HG02973 (cell line): ENCODE results near the gene PRR9.
A peak's percentile ranks its signal among the peaks of the same experiment; 100 is the strongest.
"Not testable (repeated sequence)": the region's sequence is repeated elsewhere in the genome, so short reads cannot be mapped to it uniquely, and the experiment has no call there.

Experiments
- ATAC-seq: cut with Tn5 transposase; IDR thresholded peaks from one replicate; pipeline ENCODE4 v1.9.1; 2021; ENCODE audit warnings: moderate library complexity; ENCODE audit not compliant: unreplicated experiment

Gene PRR9, protein sequence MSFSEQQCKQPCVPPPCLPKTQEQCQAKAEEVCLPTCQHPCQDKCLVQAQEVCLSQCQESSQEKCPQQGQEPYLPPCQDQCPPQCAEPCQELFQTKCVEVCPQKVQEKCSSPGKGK

GRCh38 chr1:153217212-153217611 lies at the start of gene PRR9:
Gene PRR9, plus strand, starts transcription at chr1:153217584. Its CDS starts 561 bp downstream, at chr1:153218145.
- no peak for ATAC-seq

DNA sequence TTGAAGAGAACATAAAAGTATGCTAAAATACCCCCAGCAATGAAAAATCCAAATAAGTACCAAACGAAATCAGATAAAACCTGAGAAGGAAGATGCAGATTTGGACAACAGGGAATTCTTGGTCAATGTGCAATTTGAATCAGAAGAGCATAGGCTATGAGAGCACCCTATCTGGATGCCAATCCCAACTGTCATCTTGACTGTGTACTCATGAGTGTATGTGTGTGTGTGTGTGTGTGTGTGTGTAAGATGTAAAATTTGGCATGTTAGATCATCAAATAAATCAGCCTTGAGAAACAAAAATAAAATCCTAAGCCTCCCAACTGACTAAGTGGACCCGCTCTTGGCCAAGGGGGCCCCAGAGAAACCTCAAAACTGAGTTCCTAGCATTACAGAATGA lies 48.7 kb upstream of the PRR9 start:
- ATAC-seq = no peak

- ATAC-seq = no peak
Observed at GRCh38 chr1:153174624-153175023, 42.8 kb upstream of the PRR9 start.

DNA sequence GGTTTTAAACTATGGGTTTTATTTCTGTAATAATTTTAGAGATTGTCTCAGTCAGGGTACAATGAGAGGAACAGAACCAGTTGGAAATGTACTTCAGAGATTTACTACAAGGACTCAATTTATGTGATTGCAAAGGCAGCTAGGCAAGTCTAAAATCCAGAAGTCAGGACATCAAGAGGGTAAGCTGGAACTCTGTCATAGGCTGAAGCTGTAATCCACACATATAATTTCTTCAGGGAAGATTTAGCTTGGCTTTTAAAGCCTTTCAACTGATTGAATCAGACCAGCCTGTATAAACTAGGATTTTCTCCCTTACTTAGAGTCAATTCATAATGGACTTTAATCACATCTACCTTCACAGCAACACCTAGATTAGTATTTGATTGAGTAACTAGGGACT lies 38.5 kb upstream of the PRR9 start:
- ATAC-seq = no peak

DNA sequence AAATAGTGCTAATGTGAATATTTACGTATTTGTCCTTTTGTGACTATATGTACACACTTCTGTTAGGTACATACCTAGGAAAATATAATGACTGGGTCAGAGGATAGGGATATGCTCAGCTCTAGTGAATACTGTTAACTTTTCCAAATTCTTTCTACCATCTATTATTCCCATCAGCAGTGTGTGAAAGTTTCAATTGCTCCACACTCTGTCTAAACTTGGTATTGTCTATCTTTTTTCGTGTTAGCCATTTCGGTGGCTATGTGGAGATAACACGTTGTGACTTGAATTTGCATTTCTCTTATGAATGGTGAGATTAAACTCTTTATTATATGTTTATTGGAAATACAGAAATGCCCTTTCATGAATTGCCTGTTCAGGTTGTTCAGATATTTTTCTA lies 36.8 kb upstream of the PRR9 start:
- ATAC-seq = no peak

DNA sequence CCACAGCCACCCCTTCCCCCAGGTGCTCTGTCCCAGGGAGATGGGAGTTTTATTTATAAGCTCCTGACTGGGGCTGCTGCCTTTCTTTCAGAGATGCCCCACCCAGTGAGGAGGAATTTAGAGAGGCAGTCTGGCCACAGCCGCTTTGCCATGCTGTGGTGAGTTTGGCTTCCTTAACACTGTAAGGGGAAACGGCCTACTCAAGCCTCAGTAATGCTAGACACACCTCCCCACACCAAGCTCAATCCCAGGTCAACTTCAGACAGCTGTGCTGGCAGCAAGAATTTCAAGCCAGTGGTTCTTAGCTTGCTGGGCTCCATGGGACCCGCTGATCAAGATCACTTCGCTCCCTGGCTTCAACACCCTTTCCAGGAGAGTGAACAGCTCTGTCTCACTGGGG lies 29.1 kb upstream of the PRR9 start:
- not testable (repeated sequence) for ATAC-seq

GRCh38 chr1:153190373-153190772 lies 27.0 kb upstream of the PRR9 start:
- ATAC-seq = no peak

- no peak for ATAC-seq
Observed at GRCh38 chr1:153192697-153193096, 24.7 kb upstream of the PRR9 start.

DNA sequence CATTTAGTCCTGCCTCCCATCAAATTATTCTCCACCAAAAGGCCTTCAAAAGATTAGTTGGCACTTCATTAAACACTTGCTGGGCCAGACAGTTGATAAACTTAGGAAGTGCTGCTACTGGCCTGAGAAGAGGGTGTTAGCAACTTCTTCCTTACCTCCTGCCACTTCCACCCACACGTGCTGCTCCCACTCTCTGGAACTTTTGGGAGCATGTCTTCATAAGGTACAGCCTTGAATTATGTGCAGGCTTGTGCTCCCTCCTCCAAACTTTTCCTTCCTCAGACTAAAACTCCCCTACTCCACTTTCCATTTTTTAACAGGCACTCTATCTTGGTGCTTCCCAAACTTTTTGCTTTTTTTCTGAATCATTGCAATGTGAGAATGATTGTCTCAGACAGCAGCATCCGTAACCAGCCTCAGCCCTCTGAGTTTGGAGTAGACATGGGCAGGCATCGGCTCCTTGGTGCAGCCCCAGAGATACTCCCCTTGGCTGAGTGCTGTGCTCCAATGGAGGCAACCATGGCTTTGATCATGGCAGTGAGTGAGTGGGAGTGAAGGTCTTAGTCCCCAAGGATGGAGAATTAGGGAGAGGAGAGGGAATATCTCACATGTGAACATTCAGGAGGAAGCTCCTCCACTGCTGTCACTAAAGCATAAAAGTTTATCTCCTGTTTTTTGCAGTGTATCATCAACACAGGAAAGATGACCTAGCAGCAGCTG lies 22.9 kb upstream of the PRR9 start:
- no peak for ATAC-seq

- ATAC-seq = no peak
Observed at GRCh38 chr1:153195216-153195615, 22.2 kb upstream of the PRR9 start.

GRCh38 chr1:153202006-153202405 lies 15.4 kb upstream of the PRR9 start:
- ATAC-seq = no peak

- ATAC-seq = no peak
Observed at GRCh38 chr1:153203130-153203529, 14.3 kb upstream of the PRR9 start, which contains the start of gene LELP1. Gene LELP1, plus strand, starts transcription at chr1:153203430. Its CDS starts 1,278 bp downstream, at chr1:153204708.

GRCh38 chr1:153206631-153207030 lies 10.8 kb upstream of the PRR9 start:
- ATAC-seq = no peak

- ATAC-seq = no peak
Observed at GRCh38 chr1:153210206-153210605, 7.2 kb upstream of the PRR9 start.

DNA sequence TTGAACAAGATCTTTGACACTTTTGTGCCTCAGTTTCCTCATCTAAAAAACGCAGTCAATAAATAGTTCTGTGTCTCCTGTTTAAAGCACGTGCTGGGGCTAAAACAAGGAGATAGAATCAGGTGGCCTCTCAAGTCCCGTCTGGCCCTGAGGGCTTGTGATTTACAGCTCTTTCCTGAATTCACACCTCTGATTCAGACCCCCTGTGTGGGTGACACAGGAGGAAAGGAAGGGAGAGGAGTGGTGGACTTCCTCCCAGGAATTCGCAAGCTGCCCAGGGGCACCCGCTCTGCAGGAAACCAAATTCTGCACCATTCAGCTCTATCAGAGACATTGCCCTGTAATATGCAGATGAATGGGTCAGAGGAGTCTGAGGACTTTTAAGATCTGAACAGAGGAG lies 5.2 kb upstream of the PRR9 start:
- ATAC-seq = no peak

- no peak for ATAC-seq
Observed at GRCh38 chr1:153213519-153213918, 3.9 kb upstream of the PRR9 start.

DNA sequence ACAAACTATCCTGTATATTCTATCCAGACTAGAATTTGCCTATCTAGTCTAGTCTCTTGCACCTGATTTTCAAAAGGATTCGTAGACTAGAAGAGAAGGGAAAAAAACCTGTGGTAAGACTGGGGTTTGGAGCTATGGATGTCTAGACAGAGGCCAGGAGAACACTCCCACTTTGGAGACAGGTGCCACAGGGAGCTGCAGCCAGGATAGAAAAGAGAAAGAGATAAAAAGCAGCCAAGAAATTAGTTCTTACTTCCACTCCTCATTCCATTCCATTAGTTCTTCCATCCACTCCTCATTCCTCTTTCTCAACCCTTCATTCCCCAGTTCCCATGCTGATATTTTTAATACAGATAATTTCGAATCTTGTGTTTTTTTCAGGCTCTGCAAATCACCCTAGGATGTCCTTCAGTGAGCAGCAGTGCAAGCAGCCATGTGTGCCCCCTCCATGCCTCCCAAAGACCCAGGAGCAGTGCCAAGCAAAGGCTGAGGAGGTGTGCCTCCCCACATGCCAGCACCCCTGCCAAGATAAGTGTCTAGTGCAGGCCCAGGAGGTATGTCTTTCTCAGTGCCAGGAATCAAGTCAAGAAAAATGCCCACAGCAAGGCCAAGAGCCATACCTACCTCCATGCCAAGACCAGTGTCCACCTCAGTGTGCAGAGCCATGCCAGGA lies 496 bp downstream of the PRR9 start:
- ATAC-seq = no peak

DNA sequence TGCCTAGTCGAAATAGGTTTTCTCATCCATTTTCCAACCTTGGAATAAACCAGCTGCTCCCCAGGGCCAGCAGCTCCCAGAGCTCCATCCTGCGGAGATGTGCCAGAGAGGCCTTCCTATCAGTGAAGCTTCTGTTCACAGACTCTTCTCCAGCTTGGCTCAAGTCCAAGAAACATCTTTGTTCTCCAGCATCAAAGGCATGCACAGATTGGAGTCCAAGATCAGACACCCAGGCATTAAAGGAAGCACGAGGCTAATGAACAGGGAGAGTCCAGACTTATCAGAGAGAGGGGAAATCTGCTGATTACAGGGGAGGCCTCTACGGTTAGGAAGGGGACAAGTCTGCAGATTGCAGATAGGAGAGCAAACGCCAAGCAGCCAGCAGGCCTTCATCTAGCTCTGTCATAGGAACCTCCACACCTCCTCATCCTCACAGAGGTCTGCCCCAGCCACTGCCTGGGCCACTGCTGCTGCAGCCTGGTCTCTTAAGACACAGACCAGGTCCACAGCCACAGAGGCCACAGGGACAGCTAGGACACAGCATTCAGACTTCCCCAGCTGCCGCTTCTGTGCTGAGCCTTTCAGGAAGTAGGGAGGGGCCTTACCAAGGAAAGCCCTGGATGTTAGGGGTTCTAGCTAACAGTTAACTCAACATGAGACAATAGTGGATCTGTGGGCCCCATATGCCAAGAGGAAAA lies 3.4 kb downstream of the PRR9 start:
- ATAC-seq = no peak

GRCh38 chr1:153223040-153223891 lies 5.9 kb downstream of the PRR9 start:
- ATAC-seq = peak; percentile 77

DNA sequence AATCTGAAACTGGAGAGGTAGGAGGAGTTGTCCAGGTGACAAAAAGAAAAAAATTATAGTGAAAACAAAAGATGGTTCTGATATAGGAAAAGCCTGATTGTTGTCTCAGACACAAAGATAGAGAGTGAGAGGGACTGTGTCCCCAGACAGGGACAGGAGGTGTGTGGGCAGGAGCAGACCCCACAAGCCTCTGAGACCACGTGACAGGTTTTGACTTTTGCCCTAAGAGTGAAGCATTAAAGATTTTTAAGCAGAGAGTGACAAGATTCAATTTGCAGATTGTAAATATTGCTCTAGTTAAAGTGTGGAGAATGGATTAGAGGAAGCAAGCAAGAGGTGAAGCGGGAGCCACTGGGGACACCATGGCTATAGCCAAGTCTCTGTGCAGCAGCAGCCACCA lies 10.4 kb downstream of the PRR9 start:
- no peak for ATAC-seq

DNA sequence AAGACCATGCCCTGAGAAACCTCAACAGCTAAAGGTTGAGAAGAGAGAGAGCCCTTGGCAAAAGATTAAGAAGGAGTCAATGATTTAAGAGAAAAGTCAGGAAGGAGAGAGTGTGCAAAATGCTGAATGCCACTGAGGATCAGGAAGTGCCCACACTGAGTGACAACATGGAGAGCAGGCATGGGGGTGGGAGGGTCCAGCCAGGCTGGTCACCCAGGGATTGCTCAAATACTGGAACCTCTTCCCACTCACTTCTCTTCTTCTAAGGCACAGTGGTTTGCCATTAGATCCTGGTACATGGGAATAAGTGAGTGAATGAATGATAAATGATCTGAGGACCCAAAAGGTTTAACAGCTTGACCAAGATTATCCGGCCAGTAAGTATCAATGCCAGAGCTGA lies 11.1 kb downstream of the PRR9 start:
- no peak for ATAC-seq
